CD4-positive, alpha-beta T cell treated with Interleukin-15 for 4 hours (primary cell): ENCODE measurements around the gene IRF2BP2.
"Not testable (repeated sequence)": the region's sequence is repeated elsewhere in the genome, so short reads cannot be mapped to it uniquely, and the experiment has no call there.

Experiments
- DNase-seq: peaks from one replicate; pipeline ENCODE4 v3.0.0-alpha.2; 2020; ENCODE audit warnings: low spot score

Gene IRF2BP2

DNA sequence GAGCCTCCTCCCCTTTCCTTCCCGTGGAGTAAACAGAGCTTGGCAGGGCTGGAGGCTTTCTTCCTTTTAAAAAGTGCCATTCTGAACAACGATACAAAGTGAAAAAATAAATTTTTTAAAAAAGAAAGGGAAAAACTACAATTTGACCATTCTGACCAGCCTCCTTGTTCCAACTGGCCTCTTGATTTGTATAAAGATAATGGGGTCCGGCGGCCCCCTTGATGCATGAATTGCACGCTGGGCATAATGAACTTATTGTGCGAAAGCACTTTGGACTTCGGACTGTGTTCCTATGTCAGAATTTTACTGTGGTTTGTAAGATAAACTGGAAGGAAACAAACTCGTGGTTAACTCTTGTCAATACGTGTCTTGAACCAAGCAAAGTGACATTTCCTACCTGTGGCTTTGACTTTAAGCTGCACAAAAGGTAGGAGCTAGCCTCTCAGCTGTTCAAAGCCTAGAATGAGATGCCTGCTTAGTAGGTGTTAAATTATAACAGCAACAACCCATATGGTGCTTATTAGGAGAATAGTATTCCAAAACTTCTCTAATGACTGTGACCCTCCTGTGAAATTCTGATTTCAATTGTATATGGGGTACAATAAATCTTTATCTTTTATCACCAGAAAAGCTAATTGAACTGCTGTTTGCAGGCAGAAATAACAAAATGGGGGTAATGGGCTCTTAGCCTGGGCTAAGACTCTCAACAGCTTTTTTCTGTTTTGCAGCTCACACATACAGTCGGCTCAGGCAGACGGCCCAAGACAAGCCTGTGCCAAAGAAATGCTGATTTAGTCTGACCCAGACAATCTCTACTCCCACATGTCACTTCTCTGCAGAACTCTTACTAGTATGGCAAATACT is 9.3 kb downstream of the IRF2BP2 start:
- DNase-seq, result no peak

DNA sequence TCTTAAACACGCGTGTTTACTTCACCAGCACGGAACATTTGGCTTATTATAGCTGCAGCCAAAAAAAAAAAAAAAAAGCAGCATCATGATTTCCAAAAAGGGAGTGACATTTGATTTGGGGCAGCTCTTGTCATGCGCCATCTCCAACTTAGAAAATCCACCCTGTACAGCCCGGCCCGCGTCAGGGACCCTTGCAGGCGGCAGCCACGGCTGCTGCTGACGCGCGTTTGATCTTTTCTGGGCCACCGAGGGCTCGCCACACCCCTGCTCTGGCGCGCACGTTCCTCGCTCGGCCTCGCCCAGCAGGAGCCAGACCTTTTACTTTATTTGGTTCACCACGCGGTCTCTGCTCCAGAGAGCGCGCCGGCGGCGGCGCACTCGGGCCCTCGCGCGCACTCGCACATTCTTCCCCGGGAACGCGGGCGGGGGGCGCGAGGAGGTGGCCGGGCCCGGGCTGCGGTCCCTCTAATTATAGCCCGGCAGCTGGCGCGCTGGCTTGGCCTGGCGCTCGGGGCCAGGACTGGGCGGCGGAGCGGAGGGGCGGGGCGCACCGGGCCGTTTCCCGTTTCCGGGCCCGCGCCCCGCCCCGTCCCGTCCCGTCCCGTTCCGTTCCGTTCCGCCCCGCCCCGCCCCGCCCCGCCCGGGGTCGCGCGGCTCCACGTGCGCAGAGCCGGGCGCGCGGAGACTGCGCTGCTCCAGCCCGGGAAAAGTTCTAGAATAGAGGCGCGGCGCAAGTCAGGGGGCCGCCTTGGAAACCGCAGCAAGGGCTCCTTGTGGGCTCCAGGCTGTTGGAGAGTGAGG is 10.2 kb downstream of the IRF2BP2 start:
- DNase-seq, result peak; percentile 63

DNA sequence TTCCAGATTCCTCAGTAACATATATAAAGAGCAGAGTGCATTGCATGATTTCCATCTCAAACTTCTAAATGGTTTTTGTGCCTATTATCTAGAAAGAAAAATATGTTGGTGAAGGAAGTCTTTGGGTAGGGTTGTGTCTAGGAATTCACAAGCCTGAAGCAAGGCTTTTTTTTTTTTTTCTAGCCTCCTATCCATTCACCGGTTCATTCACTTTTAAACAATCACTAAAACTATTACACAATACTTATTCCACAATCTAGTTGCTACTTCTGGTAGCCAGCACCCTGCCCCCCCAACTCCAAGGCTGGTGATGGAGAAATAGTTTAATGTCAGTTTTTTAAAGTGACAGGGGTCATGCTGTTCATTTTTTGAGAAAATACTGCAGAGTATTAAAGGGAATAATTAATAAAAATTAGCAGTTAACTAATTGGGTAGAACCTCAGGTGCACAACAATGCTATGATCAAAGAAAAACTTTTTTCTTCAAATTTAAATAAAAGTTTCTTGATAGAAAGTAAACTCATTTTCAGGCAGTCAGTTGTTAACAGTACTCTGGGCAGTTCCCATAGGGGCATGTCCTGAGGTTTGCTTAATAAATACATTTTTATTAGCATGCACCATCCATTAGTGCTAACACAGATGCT is 10.9 kb downstream of the IRF2BP2 start:
- DNase-seq, result no peak

DNA sequence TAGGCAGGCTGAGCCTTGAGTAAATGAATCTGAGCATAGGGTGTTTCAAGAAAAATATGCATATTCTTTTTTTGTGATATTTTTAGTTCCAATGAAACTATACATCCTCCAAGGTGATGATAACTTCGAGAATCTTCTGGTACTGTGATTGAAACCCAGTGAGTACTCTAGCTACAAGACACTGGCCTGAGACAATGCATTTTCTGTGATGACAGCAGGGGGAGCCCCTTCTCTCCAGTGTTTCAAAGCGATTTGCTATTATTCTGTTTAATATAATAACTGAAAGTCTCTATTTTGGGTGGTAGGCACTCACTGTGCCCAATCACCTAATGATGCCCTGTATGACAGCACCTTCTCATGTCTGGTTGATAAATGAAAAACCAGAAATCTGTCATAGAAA is 12.1 kb downstream of the IRF2BP2 start:
- peak; percentile 77 for DNase-seq

DNA sequence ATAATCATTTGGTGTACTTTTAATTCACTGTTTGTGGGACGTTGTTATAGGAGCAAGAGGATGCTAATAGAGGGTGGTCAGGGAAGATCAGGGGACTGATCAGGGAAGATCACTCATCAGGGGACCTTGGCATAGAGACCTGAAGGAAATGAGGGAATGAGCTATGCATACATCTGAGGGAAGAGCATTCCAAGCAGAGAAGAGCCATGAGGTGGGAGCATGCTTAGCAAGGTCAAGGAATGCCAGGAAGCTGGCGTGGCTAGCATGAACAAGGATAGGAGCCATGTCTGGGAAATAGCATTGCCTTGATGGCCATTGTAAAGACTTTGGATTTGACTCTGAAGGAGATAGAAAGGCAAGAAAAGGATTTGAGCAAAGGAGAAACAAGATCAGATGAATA is 14.1 kb downstream of the IRF2BP2 start:
- no peak for DNase-seq

DNA sequence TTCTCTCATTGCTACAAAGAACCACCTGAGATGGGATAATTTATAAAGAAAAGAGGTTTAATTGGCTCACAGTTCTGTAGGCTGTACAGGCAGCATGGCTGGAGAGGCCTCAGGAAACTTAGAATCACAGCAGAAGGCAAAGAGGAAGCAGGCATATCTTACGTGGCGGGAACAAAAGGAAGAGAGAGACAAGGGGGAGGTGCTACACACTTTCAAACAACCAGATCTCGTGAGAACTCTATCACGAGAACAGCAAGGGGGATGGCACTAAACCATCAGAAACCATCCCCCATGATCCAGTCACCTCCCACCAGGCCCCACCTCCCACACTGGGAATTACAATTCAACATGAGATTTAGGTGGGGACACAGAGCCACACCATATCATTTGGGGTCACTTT is 15.4 kb downstream of the IRF2BP2 start:
- not testable (repeated sequence) for DNase-seq

DNA sequence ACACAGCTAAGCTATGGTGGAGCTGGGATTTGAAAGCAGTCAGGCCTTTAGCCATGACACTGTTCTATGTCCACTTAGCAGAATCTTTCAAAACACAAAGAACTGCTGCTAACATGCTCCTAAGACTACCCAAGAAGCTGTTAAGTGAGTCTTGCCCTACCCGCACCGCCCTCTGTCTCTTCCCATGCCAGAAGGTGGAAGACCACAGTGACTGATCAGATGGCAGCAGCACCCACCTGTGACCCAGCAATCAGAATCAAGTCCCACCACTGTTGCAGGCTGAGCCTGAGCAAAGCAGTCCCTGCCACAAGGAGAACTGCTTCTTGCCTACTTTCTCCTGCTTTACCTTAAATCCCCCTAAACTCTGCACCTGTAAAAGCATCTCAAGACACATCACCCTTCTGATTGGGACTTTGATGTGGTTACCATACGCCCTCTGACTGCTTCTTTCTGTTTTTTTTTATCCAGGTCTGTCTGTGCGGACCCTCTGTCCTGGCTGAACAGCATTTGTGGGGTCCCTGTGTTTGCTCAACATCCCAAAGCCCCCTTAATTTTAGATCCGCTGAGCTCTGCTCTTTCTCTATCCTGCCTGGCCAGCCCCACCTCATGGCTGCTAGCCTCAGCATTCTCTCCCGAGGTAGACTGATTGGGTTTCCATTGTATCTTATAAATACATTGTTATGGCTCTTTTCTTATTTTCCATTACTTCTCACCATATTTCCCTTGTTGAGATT is 16.0 kb downstream of the IRF2BP2 start:
- DNase-seq, result no peak

DNA sequence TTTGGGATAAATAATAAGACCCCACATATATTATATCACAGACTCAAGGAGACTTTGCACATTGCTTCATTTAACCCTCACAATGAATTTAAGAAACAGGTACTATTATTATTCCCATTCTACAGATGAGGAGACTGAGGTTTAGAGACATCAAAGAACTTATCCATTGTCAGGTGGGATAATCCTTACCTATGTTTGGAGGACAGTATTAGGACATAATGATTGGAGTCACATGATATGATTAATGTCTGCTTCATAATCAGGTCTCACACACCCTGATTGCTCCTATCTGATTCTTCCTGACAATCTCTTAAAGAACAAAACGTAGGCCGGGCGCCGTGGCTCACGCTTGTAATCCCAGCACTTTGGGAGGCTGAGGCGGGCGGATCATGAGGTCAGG is 16.9 kb downstream of the IRF2BP2 start:
- no peak for DNase-seq

DNA sequence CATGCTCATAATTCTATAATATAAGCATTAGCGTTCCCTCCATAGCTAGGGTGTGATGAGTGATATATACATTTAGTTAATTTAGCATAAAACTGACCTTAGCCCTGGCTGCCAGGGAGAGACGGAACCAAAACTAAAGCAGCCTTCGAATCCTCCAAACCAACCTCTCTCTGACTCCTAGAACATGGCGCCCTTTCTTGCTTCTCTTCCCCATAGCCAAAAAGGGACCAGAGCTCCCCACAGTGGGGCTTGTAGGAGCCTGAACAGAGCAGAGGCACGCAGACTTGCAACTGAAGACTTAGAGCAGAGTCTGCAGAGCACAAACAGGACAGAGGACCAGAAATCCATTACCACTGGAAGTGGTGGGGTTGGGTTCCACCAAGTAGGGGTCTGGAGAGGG is 17.7 kb downstream of the IRF2BP2 start:
- DNase-seq, result no peak

DNA sequence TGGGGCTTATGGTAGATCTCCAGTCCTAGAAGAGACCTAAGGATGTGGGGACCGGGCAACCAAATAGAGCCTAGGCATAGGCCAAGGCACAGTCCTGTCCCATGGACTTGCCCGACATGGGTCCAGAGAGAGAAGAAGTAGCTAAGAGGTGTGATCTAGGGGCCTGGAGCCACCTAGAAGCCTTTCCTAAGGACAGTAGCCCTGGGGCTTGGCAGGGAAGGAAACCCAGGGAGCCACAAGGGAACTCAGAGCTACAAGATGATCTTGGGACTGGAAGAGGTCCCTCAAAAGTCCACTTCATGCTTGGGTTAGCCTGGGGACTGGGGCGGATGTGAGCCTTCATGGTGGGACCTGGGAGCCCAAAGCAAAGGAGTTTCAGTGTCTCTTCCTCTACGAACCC is 18.8 kb downstream of the IRF2BP2 start:
- DNase-seq, result no peak

DNA sequence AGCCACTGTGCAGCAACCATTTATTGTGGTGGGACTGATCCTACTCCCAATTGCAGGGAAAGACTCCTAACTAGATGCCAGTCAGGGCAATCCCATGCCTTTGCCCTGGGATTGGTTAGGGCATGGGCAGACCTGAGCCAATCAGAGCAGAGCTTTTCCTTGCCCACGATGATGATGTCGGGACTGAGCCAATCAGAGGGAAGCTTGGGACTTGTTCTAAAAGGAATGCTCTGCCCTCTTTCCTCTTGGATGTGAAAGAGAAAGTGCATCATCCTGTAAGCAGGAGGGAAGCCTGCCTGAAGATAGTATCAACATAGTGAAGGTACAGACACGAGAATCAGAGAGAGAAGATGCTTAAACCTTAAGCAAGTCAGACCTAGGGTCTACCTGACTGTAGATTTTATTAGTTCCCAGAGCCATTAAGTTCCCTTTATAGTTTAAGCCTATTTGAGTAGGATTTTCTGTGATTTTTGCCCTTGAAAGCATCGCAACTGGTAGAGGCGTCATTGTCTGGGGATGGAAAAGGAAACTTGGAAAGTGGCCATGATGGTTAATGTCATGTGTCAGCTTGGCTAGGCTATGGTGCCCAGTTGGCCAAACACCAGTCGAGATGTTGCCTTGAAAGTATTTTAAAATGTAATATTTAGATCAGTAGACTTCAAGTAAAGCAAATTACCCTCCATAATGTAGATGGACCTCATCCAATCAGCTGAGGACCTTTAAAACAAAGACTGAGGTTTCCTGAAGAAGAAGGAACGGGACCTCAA is 19.9 kb downstream of the IRF2BP2 start:
- no peak for DNase-seq

DNA sequence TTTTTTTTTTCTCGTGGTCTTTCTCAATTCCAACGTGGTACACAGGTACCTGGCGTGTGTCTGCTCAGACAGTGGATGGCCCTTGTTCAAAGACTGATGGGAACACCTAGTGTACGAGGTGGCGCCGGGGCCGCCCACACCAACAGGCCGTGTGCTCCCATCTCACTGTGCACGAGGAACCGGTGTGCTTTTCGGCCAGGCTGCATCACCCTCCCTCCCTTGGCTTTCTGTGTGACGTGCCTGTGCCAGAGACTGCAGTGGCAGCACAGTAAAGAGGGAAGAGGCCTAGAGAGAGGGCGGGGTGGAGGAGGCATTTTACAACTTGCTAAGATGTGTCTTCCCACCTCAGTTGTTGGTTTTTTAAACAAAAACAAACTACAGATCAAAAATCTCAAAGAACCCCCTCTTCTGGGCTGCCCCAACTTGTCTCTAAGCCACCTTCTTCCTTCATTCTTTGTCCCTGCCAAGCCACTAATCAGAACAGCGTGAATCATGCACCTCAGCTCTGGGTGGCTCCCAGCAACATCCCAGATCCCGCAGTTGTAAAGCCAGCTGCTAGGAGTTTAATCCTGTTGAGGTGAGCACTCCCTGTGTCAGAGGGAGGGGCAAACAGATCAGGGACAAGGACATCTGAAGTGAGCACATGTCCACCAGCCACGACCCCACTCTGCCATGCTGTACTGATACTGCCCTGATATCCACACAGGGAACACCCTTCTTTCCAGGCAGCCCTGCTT is 20.7 kb downstream of the IRF2BP2 start:
- DNase-seq, result no peak

DNA sequence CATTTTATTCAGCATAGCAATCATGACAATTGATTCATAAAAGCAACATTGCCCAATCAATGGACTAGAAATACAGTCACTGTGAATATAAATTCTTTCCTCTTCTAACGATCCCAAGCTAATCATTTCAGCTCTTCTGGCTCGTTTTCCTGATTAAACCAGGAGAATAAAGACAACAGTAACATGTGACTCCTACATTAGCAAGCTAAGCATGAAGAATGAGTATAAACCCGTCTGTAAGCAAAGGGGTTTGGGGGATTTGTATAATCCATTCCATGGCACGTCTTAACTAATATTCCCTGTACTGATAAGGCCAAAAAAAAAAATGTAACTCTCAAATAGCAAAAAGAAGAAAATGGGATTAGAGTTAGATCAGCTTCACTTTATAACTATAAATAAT is 21.6 kb downstream of the IRF2BP2 start:
- no peak for DNase-seq

DNA sequence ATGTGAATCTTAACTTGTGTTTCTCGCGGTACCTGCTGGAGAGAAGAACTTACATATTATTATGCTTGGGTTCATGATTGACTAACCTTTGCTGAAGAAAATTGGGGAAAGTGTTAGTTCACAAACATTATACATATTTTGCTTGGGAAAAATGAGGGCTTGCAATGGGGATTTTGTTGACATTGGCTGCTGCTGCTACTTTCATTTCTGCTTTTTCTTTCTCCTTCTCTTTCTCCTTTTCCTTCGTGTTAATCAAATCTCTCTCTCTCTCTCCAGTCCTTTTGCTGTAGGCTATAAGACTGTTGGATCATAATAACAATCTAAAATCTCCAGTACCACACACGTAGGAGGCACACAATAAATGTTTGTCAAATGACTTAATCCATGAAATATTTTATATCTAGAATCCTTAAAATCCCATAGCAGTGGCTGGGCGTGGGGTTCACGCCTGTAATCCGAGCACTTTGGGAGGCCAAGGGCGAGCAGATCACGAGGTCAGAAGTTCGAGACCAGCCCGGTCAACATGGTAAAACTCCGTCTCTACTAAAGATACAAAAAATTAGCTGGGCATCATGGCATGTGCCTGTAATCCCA is 23.0 kb downstream of the IRF2BP2 start:
- no peak for DNase-seq

DNA sequence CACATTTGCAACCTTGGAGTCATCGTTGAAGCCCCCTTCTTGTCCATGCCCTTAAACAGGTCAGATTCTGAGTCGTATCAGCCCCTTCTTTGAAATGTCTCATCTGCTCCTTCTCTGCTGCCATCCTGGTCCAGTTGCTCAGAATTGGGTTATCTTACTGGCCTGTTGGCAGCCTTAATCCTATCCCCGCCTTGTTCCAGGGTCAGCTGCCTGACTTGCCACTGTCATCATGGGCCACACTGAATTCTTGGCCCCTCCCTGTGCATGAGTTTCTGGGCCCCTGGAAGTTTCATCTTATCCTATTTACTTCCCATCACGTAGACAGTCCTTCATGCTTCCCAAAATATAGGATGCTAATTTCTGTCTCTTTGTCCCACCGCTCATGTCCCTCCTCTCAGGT is 23.7 kb downstream of the IRF2BP2 start:
- DNase-seq, result no peak

DNA sequence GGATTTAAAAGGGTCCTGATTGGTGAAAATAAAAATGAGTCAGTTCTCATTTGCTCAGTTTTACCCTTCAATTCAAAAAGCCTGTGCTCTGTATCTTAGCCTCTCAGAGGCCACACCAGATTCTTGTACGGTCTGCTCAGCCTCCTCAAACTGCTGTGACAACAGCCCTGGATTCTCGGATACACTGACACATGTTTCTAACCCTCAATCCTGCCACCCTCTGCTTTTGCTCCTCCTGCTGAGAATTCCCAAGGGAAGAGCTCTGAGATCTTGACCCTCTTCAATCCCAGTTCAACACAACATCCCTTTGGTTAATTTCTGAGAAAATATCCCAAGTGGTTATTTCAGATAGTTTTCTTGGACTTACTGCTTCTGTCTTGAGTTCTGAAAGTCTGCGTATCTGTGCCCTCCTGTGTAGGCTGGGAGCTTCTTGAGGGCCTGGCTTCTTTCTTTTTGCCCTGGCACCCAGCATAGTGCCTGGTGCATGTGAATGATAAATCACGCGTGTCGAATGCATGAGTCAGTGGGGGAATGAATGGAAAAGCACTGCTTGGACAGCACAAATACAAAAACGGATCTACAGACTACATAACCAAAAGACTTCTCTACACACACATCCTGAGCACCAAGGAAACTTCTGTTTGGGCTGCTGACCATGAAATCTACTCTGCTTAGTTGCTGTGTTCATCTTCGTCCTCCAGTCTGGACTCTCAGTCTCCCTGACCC is 24.5 kb downstream of the IRF2BP2 start:
- DNase-seq, result no peak

DNA sequence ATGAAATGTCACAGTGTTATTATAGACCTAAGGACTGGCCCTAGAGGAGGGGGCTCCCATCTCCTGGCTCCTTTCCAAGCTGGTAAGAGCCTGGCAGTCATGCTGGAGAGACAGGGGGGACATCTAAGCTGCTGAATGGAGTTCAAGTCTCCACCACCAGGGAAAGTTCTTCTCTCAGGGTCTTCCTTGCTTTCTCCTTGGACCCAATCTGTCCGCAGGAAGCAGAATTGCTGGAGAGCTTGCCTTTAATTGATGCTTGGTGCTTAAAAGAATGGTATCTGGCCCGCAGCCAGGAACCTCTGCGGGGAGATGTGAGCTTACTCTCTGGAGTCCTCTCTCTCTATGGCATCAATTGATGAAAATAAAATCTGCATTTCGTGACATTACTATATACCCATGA is 25.1 kb downstream of the IRF2BP2 start:
- DNase-seq, result no peak

DNA sequence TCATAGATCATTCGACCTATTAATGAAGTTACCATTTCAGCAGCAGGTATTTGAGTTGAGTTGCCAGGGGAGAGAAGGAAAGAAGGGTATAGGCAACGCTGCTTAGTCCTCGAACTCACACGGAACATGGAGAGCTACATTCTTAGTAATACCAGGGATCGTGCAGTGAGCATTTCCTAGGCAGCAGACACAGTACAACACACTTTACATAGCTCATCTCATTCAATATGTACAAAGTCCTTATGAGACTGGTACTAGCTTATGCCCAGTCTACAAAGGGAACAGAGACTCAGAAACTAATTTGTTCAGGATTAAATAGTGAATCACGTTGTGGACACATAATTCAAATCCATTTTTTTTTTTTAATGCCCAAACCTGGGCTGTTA is 25.6 kb downstream of the IRF2BP2 start:
- DNase-seq, result no peak

DNA sequence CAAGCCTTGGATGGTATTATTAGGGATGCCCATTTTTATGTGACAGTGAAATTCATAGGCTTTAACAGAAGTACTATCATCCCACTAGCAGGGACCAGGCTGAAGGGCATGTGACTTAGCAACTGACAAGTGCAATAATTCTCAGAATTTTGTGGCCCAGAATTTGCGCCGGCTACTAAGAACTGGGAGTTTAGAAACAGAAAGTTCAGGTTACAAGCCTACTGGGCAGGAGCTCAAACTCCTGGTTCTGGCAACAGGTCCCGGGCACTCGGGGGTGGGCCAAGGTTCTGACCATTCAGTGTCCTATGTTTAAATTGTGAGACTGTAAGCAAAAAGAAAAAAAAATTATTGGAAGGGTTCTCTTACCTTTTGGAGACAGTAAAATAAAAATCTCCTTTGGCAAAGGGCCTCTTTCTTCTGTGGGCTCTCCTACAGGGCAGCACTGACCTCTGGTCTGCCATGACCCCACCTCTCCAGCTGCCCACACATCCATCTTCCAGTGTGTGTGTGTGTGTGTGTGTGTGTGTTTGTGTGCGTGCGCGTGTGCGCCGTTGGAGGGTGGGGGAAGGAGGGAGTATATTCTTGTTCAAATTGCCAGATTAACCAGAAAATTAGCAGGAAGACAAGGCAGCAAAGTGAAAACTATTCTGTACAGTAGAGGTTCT is 26.1 kb downstream of the IRF2BP2 start:
- no peak for DNase-seq
